HS-5 (cell line): Measurements from ENCODE around the gene GABRD.

Source experiments
- DNase-seq: peaks from one replicate; pipeline ENCODE4 v3.0.0-alpha.2; 2012; ENCODE audit warnings: low read depth

The GABRD gene

GRCh38 chr1:2053784-2054376, 34.7 kb downstream of the GABRD start:
- no peak for DNase-seq

- DNase-seq = no peak
These were observed 35.4 kb downstream of the GABRD start for GRCh38 chr1:2054560-2054959.

GRCh38 chr1:2055911-2056575, 36.9 kb downstream of the GABRD start:
- DNase-seq = no peak

- DNase-seq = no peak
These were observed 37.9 kb downstream of the GABRD start for GRCh38 chr1:2056955-2057590.

DNA sequence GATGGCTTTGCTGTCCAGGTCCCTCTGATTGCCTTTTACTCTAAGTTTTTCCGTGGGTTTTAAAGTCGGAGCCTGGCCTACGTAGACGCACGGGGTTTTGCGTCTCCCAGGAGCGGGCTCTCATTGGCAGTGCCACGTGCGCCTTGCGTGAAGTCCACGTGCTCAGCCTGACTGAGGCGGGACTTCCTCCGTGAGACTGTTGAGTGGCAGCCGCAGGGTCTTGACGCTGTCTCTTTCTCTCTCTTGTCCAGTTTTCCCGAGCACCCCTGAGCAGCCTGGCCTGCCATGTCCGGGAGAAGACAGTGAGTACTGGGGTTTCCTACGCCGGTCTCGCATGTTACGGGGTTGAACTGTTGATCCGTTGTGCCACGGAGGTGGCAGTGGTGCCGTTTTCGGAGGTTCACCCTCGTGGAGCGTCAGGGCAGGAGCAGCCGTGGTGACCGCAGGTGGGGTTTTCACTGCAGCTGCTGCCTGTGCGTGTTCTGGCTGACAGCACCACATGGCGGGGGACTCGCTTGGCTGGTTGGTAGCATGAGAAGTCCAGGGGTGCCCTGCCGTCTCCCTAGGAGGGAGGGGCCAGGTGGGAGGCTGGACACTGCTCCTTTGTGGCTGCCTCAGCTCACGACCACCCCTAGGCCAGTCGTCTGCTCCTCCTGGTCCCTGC, 40.3 kb downstream of the GABRD start:
- DNase-seq = no peak

DNA sequence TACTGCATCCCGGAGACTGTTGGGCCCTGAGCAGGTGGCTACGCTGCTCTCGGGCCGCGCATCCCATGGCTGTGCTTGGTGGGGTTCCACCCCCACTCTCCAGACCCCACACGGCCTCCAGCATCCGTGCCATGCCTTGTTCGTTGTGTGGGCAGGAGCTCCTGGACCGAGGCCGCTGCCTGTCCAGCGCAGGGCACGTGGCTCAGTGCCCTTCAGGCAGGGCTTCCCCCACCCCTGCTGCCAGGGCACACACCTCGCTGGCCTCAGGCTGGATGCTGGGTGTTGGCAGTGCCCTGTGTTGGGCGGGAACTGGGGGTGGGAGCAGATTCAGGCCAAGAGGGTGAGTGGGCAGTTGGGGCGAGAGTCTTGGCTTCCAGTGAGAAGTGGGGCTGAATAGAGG, 40.9 kb downstream of the GABRD start:
- no peak for DNase-seq

DNA sequence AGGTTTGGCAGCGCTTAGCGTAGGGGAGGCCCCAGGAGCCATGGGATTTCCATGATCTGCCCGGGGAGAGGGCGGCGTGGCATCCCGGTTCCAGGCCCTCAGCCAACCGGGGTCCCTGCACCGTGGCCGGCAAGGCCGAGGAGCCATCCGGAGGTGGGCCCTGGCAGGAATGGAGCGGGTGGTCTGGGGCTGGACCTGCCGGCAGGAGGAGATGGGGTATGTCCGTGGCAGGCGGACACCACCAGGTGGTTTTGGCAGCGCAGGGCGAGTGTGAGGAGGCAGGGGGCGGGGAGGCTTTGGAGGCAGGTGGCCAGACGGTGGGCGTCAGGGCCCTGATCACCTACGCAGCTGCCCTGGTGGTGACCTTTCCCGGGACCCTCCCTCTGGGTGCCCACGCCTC, 41.4 kb downstream of the GABRD start:
- no peak for DNase-seq

GRCh38 chr1:2061065-2061778, 42.1 kb downstream of the GABRD start:
- DNase-seq = no peak

- no peak for DNase-seq
These were observed 46.6 kb downstream of the GABRD start for GRCh38 chr1:2065699-2066098.

DNA sequence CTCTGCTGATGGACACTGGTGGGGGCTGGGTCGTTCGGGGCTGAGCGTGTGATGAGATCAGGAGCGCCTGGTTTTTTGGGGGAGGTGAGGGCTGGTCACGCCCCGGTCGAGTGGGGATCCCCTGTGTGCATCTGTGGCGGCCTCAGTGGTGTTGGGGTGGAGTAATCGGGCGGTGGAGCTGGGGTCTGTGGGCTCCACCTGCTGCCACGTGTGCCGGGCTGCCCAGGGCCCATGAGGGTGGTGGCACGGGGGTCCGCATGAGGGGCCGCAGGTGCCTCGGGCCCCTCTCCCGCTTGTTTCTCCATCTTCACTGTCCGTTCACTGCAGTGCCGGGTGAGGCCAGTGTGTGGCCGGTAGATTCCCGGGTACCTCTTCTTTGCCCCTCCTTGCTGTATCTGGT, 48.2 kb downstream of the GABRD start:
- DNase-seq = no peak

DNA sequence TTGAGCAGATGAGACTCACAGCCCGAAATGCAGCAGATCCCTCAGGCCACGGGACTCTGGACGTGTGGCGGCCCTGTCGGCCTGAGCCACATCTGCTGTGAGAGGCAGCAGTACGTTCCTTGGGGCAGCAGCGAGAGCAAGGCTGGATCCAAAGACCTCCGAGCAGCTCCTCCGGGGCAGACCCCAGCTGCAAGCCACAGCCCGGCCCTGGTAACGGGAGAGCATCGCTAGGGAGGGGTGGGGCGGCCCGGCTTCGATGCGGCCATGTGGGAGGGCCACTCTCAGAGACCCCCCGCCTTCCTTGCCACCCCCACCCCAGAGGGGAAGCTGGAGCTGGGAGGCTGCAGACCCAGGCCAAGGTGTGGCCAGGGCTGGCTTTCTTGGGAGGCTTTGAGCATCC, 48.8 kb downstream of the GABRD start:
- DNase-seq = no peak

DNA sequence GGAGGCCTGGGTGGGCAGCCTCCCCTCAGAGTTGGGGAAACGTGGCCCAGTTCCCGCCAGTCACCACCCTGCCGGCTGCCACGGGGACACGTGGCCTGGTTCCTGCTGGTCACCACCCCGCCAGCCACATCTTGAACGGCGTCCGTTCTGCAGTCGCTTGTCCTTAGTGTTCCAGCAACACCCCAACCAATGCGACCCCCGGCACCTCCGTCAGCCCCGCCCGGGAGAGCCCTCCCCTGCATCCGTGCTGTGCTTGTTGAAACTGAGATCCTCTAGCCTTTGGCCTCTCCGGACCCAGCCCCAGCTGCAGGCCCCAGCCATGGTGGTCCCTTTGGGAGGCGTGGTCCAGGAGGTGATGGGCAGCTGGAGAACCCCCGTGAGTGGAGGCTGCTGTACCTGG, 49.8 kb downstream of the GABRD start:
- DNase-seq = no peak

DNA sequence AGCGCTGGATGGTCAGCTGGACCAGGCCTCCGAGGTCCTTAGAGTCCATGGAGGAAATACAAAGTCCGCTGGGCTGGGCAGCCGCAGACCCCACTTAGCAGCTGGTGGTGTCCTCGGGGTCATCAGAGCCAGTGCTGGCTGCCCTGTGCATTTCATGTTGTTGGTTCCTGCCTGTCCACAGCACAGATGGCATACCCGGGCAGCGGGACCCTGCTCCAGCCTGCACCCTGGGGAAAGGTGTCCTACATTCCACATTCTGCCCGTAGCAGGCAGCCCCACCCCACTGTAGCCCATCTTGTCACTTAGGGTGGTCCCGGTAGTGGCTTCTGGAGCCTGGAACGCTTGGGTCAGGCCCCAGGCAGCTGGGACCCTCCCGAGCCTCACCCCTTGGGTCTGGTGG, 50.9 kb downstream of the GABRD start:
- no peak for DNase-seq

DNA sequence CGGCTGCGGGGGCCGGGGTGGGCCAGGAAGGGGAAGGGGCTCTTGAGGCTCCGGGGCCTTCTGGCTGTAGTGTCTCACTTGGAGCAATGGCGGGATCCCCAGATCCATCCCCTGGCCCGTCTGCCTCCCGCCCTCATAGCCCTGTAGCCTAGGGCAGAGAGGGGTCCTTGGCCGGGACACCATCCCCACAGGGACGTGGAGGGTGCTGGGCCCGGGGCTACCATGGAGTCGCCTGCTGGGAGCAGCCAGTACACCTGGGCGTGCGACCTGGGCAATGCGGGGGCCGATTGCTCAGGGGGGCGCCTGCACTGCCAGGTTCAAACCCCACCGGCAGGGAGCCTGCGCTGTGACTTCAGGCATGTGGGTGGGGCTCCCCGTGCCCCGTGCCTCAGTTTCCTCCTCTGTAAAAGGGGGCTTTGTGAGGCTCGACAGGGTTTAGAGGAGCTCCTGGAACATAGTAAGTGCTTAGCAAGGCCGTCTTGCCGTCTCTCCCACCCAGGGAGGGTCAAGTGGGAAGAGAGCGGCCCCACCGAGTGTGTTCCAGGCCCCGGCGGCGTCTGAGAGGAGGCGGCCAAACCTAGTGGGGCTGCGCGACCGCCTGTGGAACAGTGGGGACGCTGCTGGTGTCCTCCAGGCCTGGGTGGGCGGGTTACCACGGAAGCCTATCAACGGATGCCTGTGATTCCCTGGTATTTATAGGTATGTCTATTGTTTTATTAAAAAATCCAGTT, 51.8 kb downstream of the GABRD start:
- no peak for DNase-seq

GRCh38 chr1:2072109-2072806, 53.1 kb downstream of the GABRD start:
- DNase-seq = no peak

DNA sequence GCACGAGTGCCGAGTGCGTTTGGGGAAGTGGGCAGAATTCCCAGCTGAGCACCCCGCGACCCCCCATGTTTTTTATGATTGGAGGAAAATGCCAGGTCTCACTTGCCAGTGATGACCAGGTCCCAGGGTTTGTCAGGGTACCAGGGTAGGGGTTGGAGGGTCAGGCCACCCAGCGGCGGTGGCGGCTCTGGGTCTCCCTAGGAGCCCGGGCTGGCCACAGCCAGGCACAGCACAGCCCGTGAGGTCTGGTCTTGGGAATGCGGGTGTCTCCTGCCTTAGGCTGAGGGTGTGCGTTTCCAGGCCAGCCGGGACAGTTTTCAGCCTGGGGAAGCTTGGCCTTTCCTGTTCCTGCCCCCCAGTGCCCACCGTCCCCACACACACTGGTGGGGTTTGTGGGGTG, 53.7 kb downstream of the GABRD start:
- no peak for DNase-seq

DNA sequence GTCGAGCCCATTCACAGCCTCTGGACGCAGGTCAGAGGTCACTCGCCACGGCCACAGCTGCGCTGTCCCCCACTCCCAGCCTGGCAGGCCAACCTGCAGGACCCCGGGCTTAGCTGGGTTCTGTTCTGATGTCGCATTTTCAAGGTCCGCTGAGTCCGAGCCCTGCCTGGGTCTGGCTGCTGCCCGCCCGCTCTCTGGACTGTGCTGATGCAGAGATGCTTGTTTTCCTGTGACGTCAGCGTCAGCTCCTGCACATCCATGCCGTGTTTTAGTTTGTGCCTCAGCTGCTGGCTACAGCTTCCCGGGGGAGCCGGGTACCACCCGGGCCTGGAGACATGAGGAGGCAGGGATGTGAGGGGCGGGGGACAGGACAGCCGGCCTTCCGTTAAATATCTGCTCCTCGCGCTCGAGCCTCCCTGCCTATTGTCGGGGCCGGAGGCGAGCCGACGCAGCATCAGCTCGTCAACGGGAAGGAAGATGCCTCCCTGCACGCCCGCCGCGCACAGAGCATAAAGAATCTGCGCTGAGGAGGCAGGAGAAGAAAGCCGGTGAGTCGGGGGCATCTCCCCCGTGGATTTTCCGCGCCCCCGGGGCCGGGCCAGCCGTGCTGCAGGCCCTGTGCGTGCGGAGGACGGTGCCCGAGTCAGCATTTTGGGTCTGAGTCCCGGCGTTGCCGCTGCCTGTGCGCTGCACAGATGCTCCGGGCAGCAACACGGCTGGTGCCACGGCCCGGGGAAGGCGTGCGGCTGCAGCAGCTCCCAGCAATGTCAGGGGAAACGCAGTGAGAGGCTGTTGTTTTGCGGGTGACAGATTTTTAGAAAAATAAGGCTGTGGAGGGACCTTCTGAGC, 54.5 kb downstream of the GABRD start:
- no peak for DNase-seq

- no peak for DNase-seq
These were observed 55.3 kb downstream of the GABRD start for GRCh38 chr1:2074396-2074795.

DNA sequence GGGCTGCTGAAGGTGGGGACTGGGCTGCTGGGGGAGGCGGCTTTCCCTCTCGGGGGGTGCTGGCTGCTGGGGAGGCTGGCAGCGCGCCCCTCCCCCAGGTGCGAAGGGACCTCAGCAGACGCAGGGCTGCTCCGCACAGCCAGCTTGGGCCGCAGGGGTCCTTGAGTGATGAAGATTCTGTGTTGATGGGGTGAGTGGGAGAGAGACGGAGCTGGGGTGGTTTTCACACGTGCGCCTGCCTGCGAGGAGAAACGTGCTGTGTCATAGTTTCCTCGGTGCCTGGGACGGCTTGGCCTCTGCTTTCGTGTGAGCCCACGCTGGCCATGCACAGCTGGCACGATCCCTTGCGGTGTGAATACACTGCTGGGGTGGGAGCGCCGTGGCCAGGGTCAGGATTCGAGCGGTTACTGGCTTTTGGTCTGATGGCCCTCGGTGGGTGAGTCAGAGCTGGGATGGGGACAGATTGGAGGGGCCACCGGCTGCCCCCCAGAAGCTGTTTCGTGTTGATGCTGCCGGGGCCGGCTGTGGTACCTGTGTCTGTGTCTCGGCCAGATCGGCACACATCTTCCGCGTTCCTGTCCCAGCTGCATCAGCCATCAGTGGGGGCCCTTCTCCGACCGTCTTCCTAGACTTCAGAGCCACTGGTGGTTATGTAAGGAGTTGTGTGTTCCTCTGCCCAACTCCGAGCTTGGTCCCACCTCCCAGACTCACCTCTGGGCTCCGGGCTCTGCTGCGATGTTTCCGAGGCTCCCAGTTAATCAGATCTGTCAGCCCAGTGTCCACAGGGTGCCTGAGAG, 56.0 kb downstream of the GABRD start:
- DNase-seq = no peak
